GM23338 (cell line): ENCODE results near the gene PXYLP1. TPM values are rescaled to one million over a fixed set of nuclear protein-coding genes. Genes with fewer than 3 reads are reported as not detected.

ENCODE experiments used
- ATAC-seq: fragments of 200-7000 bp; cut with Tn5 transposase; 3 replicates; pipeline ENCODE4 v1.9.1; 2020
- DNase-seq: peaks from one replicate; pipeline ENCODE4 v3.0.0-alpha.2; 2015; ENCODE audit warnings: low spot score
- H2AFZ ChIP-seq: fragments of 200-600 bp; sonication (generic); 2 replicates; pipeline ENCODE4 v1.8.0; 2016; ENCODE audit warnings: antibody characterized with exemption, mild to moderate bottlenecking, moderate library complexity
- H3F3A ChIP-seq: fragments of 200-600 bp; sonication (generic); replicated peaks from 2 replicates; pipeline ENCODE4 v1.8.0; 2017; ENCODE audit warnings: antibody characterized with exemption, mixed run types, low read depth
- H3K27ac ChIP-seq: fragments of 200-600 bp; sonication (generic); 2 replicates; pipeline ENCODE4 v1.6.1; 2016; ENCODE audit warnings: low read depth
- H3K27me3 ChIP-seq: fragments of 200-600 bp; sonication (generic); 2 replicates; pipeline ENCODE4 v1.8.0; 2016; ENCODE audit warnings: mild to moderate bottlenecking, mixed run types, moderate library complexity; ENCODE audit not compliant: insufficient read depth
- H3K36me3 ChIP-seq: fragments of 200-600 bp; sonication (generic); 2 replicates; pipeline ENCODE4 v1.8.0; 2016; ENCODE audit warnings: mild to moderate bottlenecking; ENCODE audit not compliant: insufficient read depth
- H3K4me1 ChIP-seq: fragments of 200-600 bp; sonication (generic); 2 replicates; pipeline ENCODE4 v1.8.0; 2016; ENCODE audit warnings: mild to moderate bottlenecking, moderate library complexity; ENCODE audit not compliant: insufficient read depth
- H3K4me2 ChIP-seq: fragments of 200-600 bp; sonication (generic); 2 replicates; pipeline ENCODE4 v1.7.1; 2017; ENCODE audit warnings: mixed run types
- H3K4me3 ChIP-seq: fragments of 200-600 bp; sonication (generic); 2 replicates; pipeline ENCODE4 v1.6.1; 2016; ENCODE audit warnings: mixed run types
- H3K79me2 ChIP-seq: fragments of 200-600 bp; sonication (generic); replicated peaks from 2 replicates; pipeline ENCODE4 v1.8.0; 2017; ENCODE audit warnings: mild to moderate bottlenecking; ENCODE audit not compliant: insufficient read depth
- H3K9me2 ChIP-seq: fragments of 200-600 bp; sonication (generic); 2 replicates; pipeline ENCODE4 v1.8.0; 2017; ENCODE audit not compliant: insufficient read depth
- H4K20me1 ChIP-seq: fragments of 200-600 bp; sonication (generic); replicated peaks from 2 replicates; pipeline ENCODE4 v1.8.0; 2017; ENCODE audit warnings: mild to moderate bottlenecking; ENCODE audit not compliant: insufficient read depth
- H3K27ac Mint-ChIP-seq: 2 replicates; pipeline ENCODE4 v1.8.0; 2020; ENCODE audit warnings: inconsistent platforms, mild to moderate bottlenecking, moderate library complexity, mixed read lengths
- H3K27me3 Mint-ChIP-seq: 3 replicates; pipeline ENCODE4 v1.8.0; 2022; ENCODE audit warnings: low read depth, mild to moderate bottlenecking, moderate library complexity, mixed read lengths, inconsistent platforms; ENCODE audit not compliant: insufficient read depth, poor library complexity
- H3K36me3 Mint-ChIP-seq: 3 replicates; pipeline ENCODE4 v1.8.0; 2021; ENCODE audit warnings: low read depth, mild to moderate bottlenecking, inconsistent platforms, moderate library complexity, mixed read lengths
- H3K4me1 Mint-ChIP-seq: 3 replicates; pipeline ENCODE4 v1.8.0; 2020; ENCODE audit warnings: mild to moderate bottlenecking, inconsistent platforms, mixed read lengths
- H3K4me3 Mint-ChIP-seq: 3 replicates; pipeline ENCODE4 v1.8.0; 2021; ENCODE audit warnings: moderate library complexity, mild to moderate bottlenecking, inconsistent platforms, mixed read lengths
- H3K9me3 Mint-ChIP-seq: 3 replicates; pipeline ENCODE4 v1.8.0; 2020; ENCODE audit warnings: moderate library complexity, mild to moderate bottlenecking, inconsistent platforms, mixed read lengths
- EZH2 ChIP-seq: fragments of 200-600 bp; sonication (generic); IDR thresholded peaks from one replicate; pipeline ENCODE4 v1.8.0; 2017; ENCODE audit warnings: antibody characterized with exemption, mild to moderate bottlenecking, low read depth; ENCODE audit not compliant: unreplicated experiment
- POLR2AphosphoS5 ChIP-seq: IDR thresholded peaks from 2 replicates; pipeline ENCODE4 v1.6.1; 2016; ENCODE audit warnings: antibody characterized with exemption, low read depth
- polyA plus RNA-seq: library from polyadenylated mRNA; unstranded; fragments of >200 nt; fragmentation: Nextera tagmentation; extraction: Ambion mirVana; gene quantifications from 2 replicates; pipeline ENCODE4 v1.2.1, GENCODE V29; 2016
- total RNA-seq: library from RNA; depleted of rRNA; stranded (reverse); fragments of >200 nt; shearing (Covaris generic); gene quantifications from 2 replicates; pipeline ENCODE4 v1.2.3, GENCODE V29; 2014
- TF ChIP-seq, protein P1 (sequence below), 2 experiments: fragments of 200-600 bp in 1 of 2; sonication (generic) in 1 of 2; conservative IDR thresholded peaks; 2 replicates each; pipeline versions ENCODE4 v1.5.1 to v1.6.1; 2016 to 2017; ENCODE audit warnings: antibody characterized with exemption in 2 of 2, low read depth in 2 of 2, mild to moderate bottlenecking in 2 of 2, moderate library complexity in 1 of 2
- TF ChIP-seq, protein P2 (sequence below): IDR thresholded peaks from one replicate; pipeline ENCODE4 v1.6.1; 2018; ENCODE audit warnings: antibody characterized with exemption; ENCODE audit not compliant: unreplicated experiment

The PXYLP1 gene
- total and polyA plus RNA-seq, 2 experiments from 2014 or later, result 8.9 to 20.1 TPM

DNA sequence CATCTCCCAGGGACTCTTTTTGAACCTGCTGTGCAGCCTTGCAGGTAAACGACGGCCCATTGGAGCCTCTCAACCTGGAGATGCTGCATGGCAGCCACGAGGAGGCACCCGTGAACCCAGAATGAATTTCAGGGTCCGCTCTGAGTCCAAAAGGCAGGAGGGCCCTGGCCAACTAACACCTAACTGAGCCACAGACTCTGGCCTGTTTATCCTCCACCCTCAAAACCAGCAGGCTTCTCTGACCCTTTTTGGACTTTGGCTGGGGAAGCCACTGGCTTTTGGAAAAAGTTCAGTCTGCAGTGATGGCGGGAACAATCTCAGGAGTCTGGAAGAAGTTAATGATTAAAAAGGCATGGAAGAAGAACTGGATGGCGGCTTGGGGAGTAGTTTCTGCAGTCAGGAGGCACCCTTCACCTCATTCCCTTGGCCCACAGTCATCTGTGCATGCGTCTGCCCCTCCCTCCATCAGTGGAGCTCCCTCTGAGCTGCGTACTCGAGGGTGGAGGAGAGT is 4.1 kb downstream of the PXYLP1 start:
- Histone ChIP-seq H4K20me1 (peaks cover 5% of the 10 kb centered on the region), H3K4me2 (no peak overlapping the region), H3K4me1 (peaks cover 23% of the 10 kb centered on the region), H2AFZ (no peak overlapping the region), H3K27ac (no peak overlapping the region), H3K27me3 (peaks cover 23% of the 10 kb centered on the region), H3K9me2 (no peaks in the 10 kb centered on the region), H3F3A (peaks cover 6% of the 10 kb centered on the region; the same call in 1 of the 2 replicates), H3K79me2 (peaks cover 13% of the 10 kb centered on the region; the same call in 1 of the 2 replicates), H3K36me3 (no peaks in the 10 kb centered on the region; the same call in 1 of the 2 replicates), H3K4me3 (no peak overlapping the region)
- Mint-ChIP-seq H3K27me3 (peaks cover 27% of the 10 kb centered on the region), H3K4me3 (no peak overlapping the region), H3K27ac (no peak overlapping the region), H3K4me1 (peaks cover 49% of the 10 kb centered on the region), H3K36me3 (peaks cover 9% of the 10 kb centered on the region; the same call in 2 of the 3 replicates), H3K9me3 (no peaks in the 10 kb centered on the region)
- peak; percentile 44 for DNase-seq
- ATAC-seq, result no peak
- TF ChIP-seq POLR2AphosphoS5 (no peak), EZH2 (no peak)
- TF ChIP-seq, protein P1, sequence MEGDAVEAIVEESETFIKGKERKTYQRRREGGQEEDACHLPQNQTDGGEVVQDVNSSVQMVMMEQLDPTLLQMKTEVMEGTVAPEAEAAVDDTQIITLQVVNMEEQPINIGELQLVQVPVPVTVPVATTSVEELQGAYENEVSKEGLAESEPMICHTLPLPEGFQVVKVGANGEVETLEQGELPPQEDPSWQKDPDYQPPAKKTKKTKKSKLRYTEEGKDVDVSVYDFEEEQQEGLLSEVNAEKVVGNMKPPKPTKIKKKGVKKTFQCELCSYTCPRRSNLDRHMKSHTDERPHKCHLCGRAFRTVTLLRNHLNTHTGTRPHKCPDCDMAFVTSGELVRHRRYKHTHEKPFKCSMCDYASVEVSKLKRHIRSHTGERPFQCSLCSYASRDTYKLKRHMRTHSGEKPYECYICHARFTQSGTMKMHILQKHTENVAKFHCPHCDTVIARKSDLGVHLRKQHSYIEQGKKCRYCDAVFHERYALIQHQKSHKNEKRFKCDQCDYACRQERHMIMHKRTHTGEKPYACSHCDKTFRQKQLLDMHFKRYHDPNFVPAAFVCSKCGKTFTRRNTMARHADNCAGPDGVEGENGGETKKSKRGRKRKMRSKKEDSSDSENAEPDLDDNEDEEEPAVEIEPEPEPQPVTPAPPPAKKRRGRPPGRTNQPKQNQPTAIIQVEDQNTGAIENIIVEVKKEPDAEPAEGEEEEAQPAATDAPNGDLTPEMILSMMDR (conservative IDR thresholded peaks at IDR 0.05; ENCODE audit: low read depth in 2 of 2), result peak; percentile 18 to 56; a peak in 2 of 4 replicates

DNA sequence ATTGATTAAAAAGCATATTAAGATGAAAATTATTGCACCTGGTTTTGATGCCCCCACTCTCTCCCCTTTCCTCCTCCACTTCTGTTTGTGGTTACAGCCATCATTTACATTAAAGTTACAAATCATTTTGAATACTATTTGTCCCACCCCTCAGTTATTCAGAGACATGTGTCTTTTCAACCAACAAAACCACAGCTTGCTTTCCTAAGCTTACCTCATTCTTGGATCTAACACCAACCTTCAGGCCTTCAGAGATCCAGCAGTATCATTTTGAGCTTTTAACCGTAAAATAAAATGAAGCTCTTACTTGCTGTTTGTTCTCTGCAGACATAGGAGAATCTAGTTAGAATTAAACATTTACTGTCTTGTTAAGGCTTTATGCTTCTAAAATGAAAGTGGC is 4.7 kb downstream of the PXYLP1 start:
- H2AFZ ChIP-seq, result no peak overlapping the region
- H3K4me1 ChIP-seq, result peaks cover 20% of the 10 kb centered on the region
- no peak overlapping the region for H3K4me3 ChIP-seq
- Mint-ChIP-seq H3K27me3 (peaks cover 24% of the 10 kb centered on the region), H3K4me3 (no peak overlapping the region), H3K4me1 (peaks cover 52% of the 10 kb centered on the region), H3K27ac (no peak overlapping the region), H3K36me3 (peaks cover 9% of the 10 kb centered on the region; the same call in 2 of the 3 replicates), H3K9me3 (no peaks in the 10 kb centered on the region)
- TF ChIP-seq, protein P2, sequence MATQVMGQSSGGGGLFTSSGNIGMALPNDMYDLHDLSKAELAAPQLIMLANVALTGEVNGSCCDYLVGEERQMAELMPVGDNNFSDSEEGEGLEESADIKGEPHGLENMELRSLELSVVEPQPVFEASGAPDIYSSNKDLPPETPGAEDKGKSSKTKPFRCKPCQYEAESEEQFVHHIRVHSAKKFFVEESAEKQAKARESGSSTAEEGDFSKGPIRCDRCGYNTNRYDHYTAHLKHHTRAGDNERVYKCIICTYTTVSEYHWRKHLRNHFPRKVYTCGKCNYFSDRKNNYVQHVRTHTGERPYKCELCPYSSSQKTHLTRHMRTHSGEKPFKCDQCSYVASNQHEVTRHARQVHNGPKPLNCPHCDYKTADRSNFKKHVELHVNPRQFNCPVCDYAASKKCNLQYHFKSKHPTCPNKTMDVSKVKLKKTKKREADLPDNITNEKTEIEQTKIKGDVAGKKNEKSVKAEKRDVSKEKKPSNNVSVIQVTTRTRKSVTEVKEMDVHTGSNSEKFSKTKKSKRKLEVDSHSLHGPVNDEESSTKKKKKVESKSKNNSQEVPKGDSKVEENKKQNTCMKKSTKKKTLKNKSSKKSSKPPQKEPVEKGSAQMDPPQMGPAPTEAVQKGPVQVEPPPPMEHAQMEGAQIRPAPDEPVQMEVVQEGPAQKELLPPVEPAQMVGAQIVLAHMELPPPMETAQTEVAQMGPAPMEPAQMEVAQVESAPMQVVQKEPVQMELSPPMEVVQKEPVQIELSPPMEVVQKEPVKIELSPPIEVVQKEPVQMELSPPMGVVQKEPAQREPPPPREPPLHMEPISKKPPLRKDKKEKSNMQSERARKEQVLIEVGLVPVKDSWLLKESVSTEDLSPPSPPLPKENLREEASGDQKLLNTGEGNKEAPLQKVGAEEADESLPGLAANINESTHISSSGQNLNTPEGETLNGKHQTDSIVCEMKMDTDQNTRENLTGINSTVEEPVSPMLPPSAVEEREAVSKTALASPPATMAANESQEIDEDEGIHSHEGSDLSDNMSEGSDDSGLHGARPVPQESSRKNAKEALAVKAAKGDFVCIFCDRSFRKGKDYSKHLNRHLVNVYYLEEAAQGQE, result no peak
- no peak for DNase-seq
- H3K27ac ChIP-seq, result no peak overlapping the region
- H3K79me2 ChIP-seq, result peaks cover 13% of the 10 kb centered on the region; the same call in 1 of the 2 replicates
- H3K27me3 ChIP-seq, result peaks cover 19% of the 10 kb centered on the region
- no peaks in the 10 kb centered on the region; the same call in 1 of the 2 replicates for H3K36me3 ChIP-seq
- no peaks in the 10 kb centered on the region for H3K9me2 ChIP-seq
- ATAC-seq, result no peak
- H3F3A ChIP-seq, result peaks cover 3% of the 10 kb centered on the region; the same call in 1 of the 2 replicates
- H4K20me1 ChIP-seq, result peaks cover 5% of the 10 kb centered on the region
- no peak overlapping the region for H3K4me2 ChIP-seq
